HEK293 (cell line): ENCODE measurements around the gene RBM20.

Experiments
- CTCF ChIA-PET: fragments of 350-600 bp; formaldehyde crosslinking; extraction: SDS; loops from one replicate; lab custom pipeline; 2021; ENCODE audit warnings: antibody characterized with exemption; lab: Yijun Ruan, JAX
- POLR2A ChIA-PET: fragments of 300-600 bp; formaldehyde crosslinking; extraction: SDS; loops from one replicate; lab custom pipeline; 2020; ENCODE audit warnings: antibody characterized with exemption, inconsistent platforms; lab: Yijun Ruan, JAX
- H3K27ac ChIP-seq: fragments of 200-500 bp; sonication (Bioruptor generic); 2 replicates; pipeline ENCODE4 v1.5.1; 2014; ENCODE audit warnings: low read depth, low read length, control low read depth, inconsistent platforms; ENCODE audit errors: extremely low read depth
- H3K36me3 ChIP-seq, 2 experiments: fragments of 200-500 bp in 1 of 2; sonication (Bioruptor generic) in 1 of 2; 1 replicate in 1 of 2; 2 replicates in 1 of 2; pipeline ENCODE4 v1.5.1; 2014 to 2017; ENCODE audit warnings: inconsistent platforms in 2 of 2, low read length in 2 of 2; ENCODE audit not compliant: control insufficient read depth in 2 of 2, insufficient read depth in 1 of 2
- H3K4me1 ChIP-seq: fragments of 200-500 bp; sonication (Bioruptor generic); 2 replicates; pipeline ENCODE4 v1.5.1; 2014; ENCODE audit warnings: mild to moderate bottlenecking, low read length, inconsistent platforms; ENCODE audit not compliant: control insufficient read depth, insufficient read depth
- H3K4me3 ChIP-seq: 2 replicates; pipeline ENCODE4 v1.5.1; 2011; ENCODE audit warnings: low read depth, mild to moderate bottlenecking, control low read depth, low read length, moderate library complexity
- H3K9me3 ChIP-seq: fragments of 200-500 bp; sonication (Bioruptor generic); 2 replicates; pipeline ENCODE4 v1.5.1; 2014; ENCODE audit warnings: low read depth, low read length, inconsistent platforms; ENCODE audit not compliant: control insufficient read depth, insufficient read depth
- CTCF ChIP-seq: fragments of 450-650 bp; formaldehyde crosslinking; IDR thresholded peaks from 2 replicates; pipeline ENCODE4 v1.5.1; 2016; ENCODE audit warnings: missing biosample characterization, missing genetic modification characterization
- MYNN ChIP-seq: fragments of 450-650 bp; formaldehyde crosslinking; IDR thresholded peaks from 2 replicates; pipeline ENCODE4 v1.5.1; 2016; ENCODE audit warnings: missing biosample characterization, missing genetic modification characterization, borderline replicate concordance
- PRDM1 ChIP-seq: fragments of 450-650 bp; formaldehyde crosslinking; IDR thresholded peaks from 2 replicates; pipeline ENCODE4; 2016; ENCODE audit warnings: missing biosample characterization, missing genetic modification characterization
- SCRT2 ChIP-seq: fragments of 450-650 bp; formaldehyde crosslinking; IDR thresholded peaks from 2 replicates; pipeline ENCODE4 v1.5.1; 2016; ENCODE audit warnings: missing biosample characterization, missing genetic modification characterization
- YY1 ChIP-seq: fragments of 450-650 bp; formaldehyde crosslinking; IDR thresholded peaks from 2 replicates; pipeline ENCODE4 v1.5.1; 2018; ENCODE audit warnings: missing biosample characterization, missing genetic modification characterization
- ZNF146 ChIP-seq: fragments of 450-650 bp; formaldehyde crosslinking; IDR thresholded peaks from 2 replicates; pipeline ENCODE4 v1.5.1; 2016; ENCODE audit warnings: missing biosample characterization, missing genetic modification characterization
- ZNF148 ChIP-seq: fragments of 450-650 bp; formaldehyde crosslinking; IDR thresholded peaks from 2 replicates; pipeline ENCODE4 v1.5.0; 2017; ENCODE audit warnings: missing biosample characterization, missing genetic modification characterization, borderline replicate concordance
- ZNF223 ChIP-seq: fragments of 450-650 bp; formaldehyde crosslinking; IDR thresholded peaks from 2 replicates; pipeline ENCODE4 v1.5.1; 2016; ENCODE audit warnings: missing biosample characterization, missing genetic modification characterization
- ZNF266 ChIP-seq: fragments of 450-650 bp; formaldehyde crosslinking; IDR thresholded peaks from 2 replicates; pipeline ENCODE4 v1.5.1; 2016; ENCODE audit warnings: missing biosample characterization, missing genetic modification characterization, low read depth
- ZNF530 ChIP-seq: fragments of 450-650 bp; formaldehyde crosslinking; IDR thresholded peaks from 2 replicates; pipeline ENCODE4 v1.5.1; 2016; ENCODE audit warnings: low read depth, missing biosample characterization, missing genetic modification characterization
- ZNF549 ChIP-seq: fragments of 450-650 bp; IDR thresholded peaks from 2 replicates; pipeline ENCODE4 v1.5.1; 2018; ENCODE audit warnings: missing biosample characterization, missing genetic modification characterization, mild to moderate bottlenecking, inconsistent platforms, moderate library complexity
- ZNF558 ChIP-seq: fragments of 450-650 bp; formaldehyde crosslinking; IDR thresholded peaks from 2 replicates; pipeline ENCODE4 v1.5.1; 2016; ENCODE audit warnings: missing biosample characterization, missing genetic modification characterization
- ZNF629 ChIP-seq: fragments of 450-650 bp; formaldehyde crosslinking; IDR thresholded peaks from 2 replicates; pipeline ENCODE4 v1.5.1; 2017; ENCODE audit warnings: missing biosample characterization, missing genetic modification characterization
- ZNF747 ChIP-seq: fragments of 450-650 bp; formaldehyde crosslinking; IDR thresholded peaks from 2 replicates; pipeline ENCODE4 v1.5.1; 2016; ENCODE audit warnings: missing biosample characterization, missing genetic modification characterization
- ZNF830 ChIP-seq: fragments of 450-650 bp; IDR thresholded peaks from 2 replicates; pipeline ENCODE4 v1.5.0; 2018; ENCODE audit warnings: missing biosample characterization, missing genetic modification characterization, low read depth, mild to moderate bottlenecking, moderate library complexity
- TF ChIP-seq, protein P1 (sequence below): fragments of 450-650 bp; formaldehyde crosslinking; IDR thresholded peaks from 2 replicates; pipeline ENCODE4 v1.5.1; 2016; ENCODE audit warnings: missing biosample characterization, missing genetic modification characterization
- TF ChIP-seq, protein P2 (sequence below): fragments of 450-650 bp; formaldehyde crosslinking; IDR thresholded peaks from 2 replicates; pipeline ENCODE4 v1.5.1; 2016; ENCODE audit warnings: missing biosample characterization, missing genetic modification characterization

Gene RBM20

GRCh38 chr10:110711382-110711781 lies 67.2 kb downstream of the RBM20 start:
- CTCF ChIA-PET: interaction anchor here (0.6 kb wide), 1 partner anchor 110 kb away, joined by 6 read pairs; no protein-coding TSS in a partner anchor
- no peak overlapping the region for H3K4me3 ChIP-seq
- H3K27ac ChIP-seq: no peak overlapping the region
- POLR2A ChIA-PET: no interaction called here
- H3K9me3 ChIP-seq: no peaks in the 10 kb centered on the region
- no peaks in the 10 kb centered on the region for H3K36me3 ChIP-seq
- H3K4me1 ChIP-seq: peaks cover 8% of the 10 kb centered on the region
- TF ChIP-seq ZNF146 (tag by site-specific recombination) (no peak), PRDM1 (tag by site-specific recombination) (no peak), ZNF830 (tag by site-specific recombination) (no peak), ZNF549 (tag by site-specific recombination) (no peak)
- TF ChIP-seq, all 188 proteins: peak for 0

DNA sequence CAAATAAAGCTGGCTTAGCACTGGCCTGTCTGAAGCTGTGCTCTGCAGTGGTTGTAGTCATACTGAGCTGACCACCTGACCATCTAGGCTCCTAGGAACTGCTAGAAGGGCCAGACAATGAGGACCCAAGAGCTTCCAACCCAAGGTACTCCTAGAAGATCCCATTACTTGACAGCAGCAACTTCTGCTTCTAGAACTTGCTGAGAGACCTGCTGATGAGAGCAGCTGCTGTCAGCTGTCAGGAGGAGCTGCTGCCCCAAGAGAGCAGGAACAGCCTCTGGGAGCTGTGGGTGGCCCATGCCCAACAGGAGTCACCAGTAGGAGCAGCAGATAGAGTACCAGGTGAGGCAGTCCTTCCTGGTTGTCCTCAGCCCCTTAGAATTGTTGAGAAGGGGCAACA lies 70.2 kb downstream of the RBM20 start:
- POLR2A ChIA-PET: no interaction called here
- Histone ChIP-seq H3K4me3 (no peak overlapping the region), H3K27ac (no peak overlapping the region), H3K4me1 (no peaks in the 10 kb centered on the region; the same call in 1 of the 2 replicates), H3K36me3 (no peaks in the 10 kb centered on the region), H3K9me3 (no peaks in the 10 kb centered on the region)
- CTCF ChIA-PET: interaction anchor here (0.5 kb wide), 1 partner anchor 158 kb away, joined by 5 read pairs; no protein-coding TSS in a partner anchor
- TF ChIP-seq ZNF266 (tag by site-specific recombination) (no peak), ZNF629 (no peak), ZNF530 (tag by site-specific recombination) (no peak), ZNF558 (tag by site-specific recombination) (no peak), ZNF148 (tag by site-specific recombination) (no peak), ZNF747 (tag by site-specific recombination) (no peak), YY1 (no peak), SCRT2 (tag by site-specific recombination) (no peak), CTCF (tag by site-specific recombination) (no peak), ZNF223 (no peak)
- TF ChIP-seq, protein P1, sequence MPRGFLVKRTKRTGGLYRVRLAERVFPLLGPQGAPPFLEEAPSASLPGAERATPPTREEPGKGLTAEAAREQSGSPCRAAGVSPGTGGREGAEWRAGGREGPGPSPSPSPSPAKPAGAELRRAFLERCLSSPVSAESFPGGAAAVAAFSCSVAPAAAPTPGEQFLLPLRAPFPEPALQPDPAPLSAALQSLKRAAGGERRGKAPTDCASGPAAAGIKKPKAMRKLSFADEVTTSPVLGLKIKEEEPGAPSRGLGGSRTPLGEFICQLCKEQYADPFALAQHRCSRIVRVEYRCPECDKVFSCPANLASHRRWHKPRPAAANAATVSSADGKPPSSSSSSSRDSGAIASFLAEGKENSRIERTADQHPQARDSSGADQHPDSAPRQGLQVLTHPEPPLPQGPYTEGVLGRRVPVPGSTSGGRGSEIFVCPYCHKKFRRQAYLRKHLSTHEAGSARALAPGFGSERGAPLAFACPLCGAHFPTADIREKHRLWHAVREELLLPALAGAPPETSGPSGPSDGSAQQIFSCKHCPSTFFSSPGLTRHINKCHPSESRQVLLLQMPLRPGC: no peak

DNA sequence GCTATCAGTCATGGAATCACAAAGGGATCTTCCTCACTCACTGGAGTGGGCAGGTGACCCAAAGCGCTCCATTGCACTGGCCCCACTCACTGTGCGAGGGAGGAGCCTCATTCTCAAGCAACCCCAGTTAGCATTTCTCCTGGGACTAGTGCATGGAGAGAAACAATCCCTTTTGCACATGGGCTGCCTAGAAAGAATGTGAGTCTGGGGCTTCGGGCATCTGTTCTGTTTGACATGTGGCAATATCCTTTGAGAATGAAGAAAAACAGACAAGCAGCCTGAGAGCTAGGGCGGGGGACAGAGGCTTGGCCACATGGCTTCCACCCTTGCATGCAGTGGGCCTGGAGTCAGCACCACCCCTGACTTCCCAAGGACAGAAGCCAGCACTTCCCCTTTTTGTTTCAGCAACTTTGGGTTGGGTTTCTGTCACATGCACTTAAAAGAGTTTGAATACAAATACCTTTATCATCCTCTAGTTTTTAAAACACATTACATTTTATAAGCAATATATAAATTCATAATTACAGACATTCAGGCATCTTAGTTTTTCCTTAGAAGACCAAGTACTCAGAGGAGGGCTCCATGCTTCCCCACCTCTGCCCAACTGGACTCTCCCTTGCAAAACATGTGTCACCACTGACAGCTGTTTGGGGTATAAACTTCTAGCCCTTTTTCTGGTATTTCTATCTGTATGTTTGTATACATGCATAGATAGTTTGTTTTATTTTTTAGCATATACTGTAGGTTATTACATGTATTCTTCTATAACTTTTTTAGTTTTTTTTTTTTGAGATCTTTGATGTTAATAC lies 73.8 kb downstream of the RBM20 start:
- H3K4me3 ChIP-seq: no peak overlapping the region
- CTCF ChIA-PET: no interaction called here
- H3K36me3 ChIP-seq: no peaks in the 10 kb centered on the region
- no peaks in the 10 kb centered on the region for H3K9me3 ChIP-seq
- POLR2A ChIA-PET: no interaction called here
- TF ChIP-seq MYNN (tag by site-specific recombination): no peak
- TF ChIP-seq, protein P2, sequence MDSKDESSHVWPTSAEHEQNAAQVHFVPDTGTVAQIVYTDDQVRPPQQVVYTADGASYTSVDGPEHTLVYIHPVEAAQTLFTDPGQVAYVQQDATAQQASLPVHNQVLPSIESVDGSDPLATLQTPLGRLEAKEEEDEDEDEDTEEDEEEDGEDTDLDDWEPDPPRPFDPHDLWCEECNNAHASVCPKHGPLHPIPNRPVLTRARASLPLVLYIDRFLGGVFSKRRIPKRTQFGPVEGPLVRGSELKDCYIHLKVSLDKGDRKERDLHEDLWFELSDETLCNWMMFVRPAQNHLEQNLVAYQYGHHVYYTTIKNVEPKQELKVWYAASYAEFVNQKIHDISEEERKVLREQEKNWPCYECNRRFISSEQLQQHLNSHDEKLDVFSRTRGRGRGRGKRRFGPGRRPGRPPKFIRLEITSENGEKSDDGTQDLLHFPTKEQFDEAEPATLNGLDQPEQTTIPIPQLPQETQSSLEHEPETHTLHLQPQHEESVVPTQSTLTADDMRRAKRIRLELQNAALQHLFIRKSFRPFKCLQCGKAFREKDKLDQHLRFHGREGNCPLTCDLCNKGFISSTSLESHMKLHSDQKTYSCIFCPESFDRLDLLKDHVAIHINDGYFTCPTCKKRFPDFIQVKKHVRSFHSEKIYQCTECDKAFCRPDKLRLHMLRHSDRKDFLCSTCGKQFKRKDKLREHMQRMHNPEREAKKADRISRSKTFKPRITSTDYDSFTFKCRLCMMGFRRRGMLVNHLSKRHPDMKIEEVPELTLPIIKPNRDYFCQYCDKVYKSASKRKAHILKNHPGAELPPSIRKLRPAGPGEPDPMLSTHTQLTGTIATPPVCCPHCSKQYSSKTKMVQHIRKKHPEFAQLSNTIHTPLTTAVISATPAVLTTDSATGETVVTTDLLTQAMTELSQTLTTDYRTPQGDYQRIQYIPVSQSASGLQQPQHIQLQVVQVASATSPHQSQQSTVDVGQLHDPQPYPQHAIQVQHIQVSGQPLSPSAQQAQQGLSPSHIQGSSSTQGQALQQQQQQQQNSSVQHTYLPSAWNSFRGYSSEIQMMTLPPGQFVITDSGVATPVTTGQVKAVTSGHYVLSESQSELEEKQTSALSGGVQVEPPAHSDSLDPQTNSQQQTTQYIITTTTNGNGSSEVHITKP (tag by site-specific recombination): peak; percentile 42; the same call in 1 of the 2 replicates
- no peak overlapping the region for H3K27ac ChIP-seq
- peaks cover 2% of the 10 kb centered on the region; the same call in 1 of the 2 replicates for H3K4me1 ChIP-seq
